Amniotic stem cell (primary cell): Measurements from ENCODE around the gene PRDM16.

Source experiments
- DNase-seq: peaks from one replicate; lab custom pipeline; 2025; lab: John Stamatoyannopoulos, UW

Gene PRDM16

GRCh38 chr1:3321559-3322449 lies 252.8 kb downstream of the PRDM16 start:
- DNase-seq = no peak

GRCh38 chr1:3322450-3323020 lies 253.5 kb downstream of the PRDM16 start:
- DNase-seq = no peak

GRCh38 chr1:3323021-3323795 lies 254.2 kb downstream of the PRDM16 start:
- no peak for DNase-seq

GRCh38 chr1:3323796-3324703 lies 255.0 kb downstream of the PRDM16 start:
- no peak for DNase-seq

- no peak for DNase-seq
These were observed 255.9 kb downstream of the PRDM16 start for GRCh38 chr1:3324704-3325535.

GRCh38 chr1:3326516-3327388 lies 257.7 kb downstream of the PRDM16 start:
- no peak for DNase-seq

GRCh38 chr1:3327389-3327702 lies 258.3 kb downstream of the PRDM16 start:
- DNase-seq = no peak

- DNase-seq = no peak
These were observed 259.1 kb downstream of the PRDM16 start for GRCh38 chr1:3327936-3328590.

- DNase-seq = no peak
These were observed 260.8 kb downstream of the PRDM16 start for GRCh38 chr1:3329640-3330281.

- no peak for DNase-seq
These were observed 261.8 kb downstream of the PRDM16 start for GRCh38 chr1:3330771-3331245.

- no peak for DNase-seq
These were observed 262.6 kb downstream of the PRDM16 start for GRCh38 chr1:3331564-3331963.

- no peak for DNase-seq
These were observed 263.0 kb downstream of the PRDM16 start for GRCh38 chr1:3332043-3332442.

- DNase-seq = no peak
These were observed 263.7 kb downstream of the PRDM16 start for GRCh38 chr1:3332662-3333061.

- DNase-seq = no peak
These were observed 264.9 kb downstream of the PRDM16 start for GRCh38 chr1:3333903-3334302.

GRCh38 chr1:3334366-3334765 lies 265.4 kb downstream of the PRDM16 start:
- no peak for DNase-seq

GRCh38 chr1:3335754-3336640 lies 267.0 kb downstream of the PRDM16 start:
- no peak for DNase-seq
